HCT116 (cell line): Measurements from ENCODE around the gene CIROP. TPM values are rescaled to one million over a fixed set of nuclear protein-coding genes. Genes with fewer than 3 reads are reported as not detected.

Source experiments
- ATAC-seq: fragments of 200-7000 bp; cut with Tn5 transposase; 2 replicates; pipeline ENCODE4 v1.9.1; 2020; ENCODE audit warnings: mild to moderate bottlenecking, moderate library complexity
- BruUV-seq: library from RNA; stranded (reverse); fragments of 400-500 nt; replicated peaks from 2 replicates; lab custom pipeline; 2021; lab: Mats Ljungman, UMichigan
- CTCF ChIA-PET: fragments of 300-600 bp; sonication (Branson Sonifier 250); formaldehyde crosslinking; loops from one replicate; lab custom pipeline; 2021; ENCODE audit warnings: antibody characterized with exemption; lab: Charles Lee
- POLR2A ChIA-PET: fragments of 300-600, 350-600 bp; sonication (Branson Sonifier 250); formaldehyde crosslinking; loops from one replicate; lab custom pipeline; 2021; ENCODE audit warnings: antibody characterized with exemption; lab: Charles Lee
- RAD21 ChIA-PET, 2 experiments: fragments of 300-600 bp; sonication (Branson Sonifier 250); formaldehyde crosslinking; loops; one replicate each; lab custom pipeline; 2023; ENCODE audit warnings: low total read pairs in 2 of 2; ENCODE audit not compliant: uncharacterized antibody in 2 of 2, unreplicated experiment in 2 of 2, low non-redundant PET in 1 of 2; lab: Charles Lee
- DNase-seq: peaks from one replicate; pipeline ENCODE4 v3.0.0-alpha.2; 2010; ENCODE audit warnings: low read depth, low spot score
- H2AFZ ChIP-seq: fragments of 200-600 bp; shearing (Covaris generic), sonication (generic); 2 replicates; pipeline ENCODE4 v1.6.1; 2017; ENCODE audit warnings: low read depth, mixed run types, mixed read lengths, antibody characterized with exemption, low read length; ENCODE audit not compliant: poor library complexity, severe bottlenecking
- H3K27ac ChIP-seq: 2 replicates; pipeline ENCODE4 v1.5.1; 2012; ENCODE audit warnings: low read depth, low read length
- H3K27me3 ChIP-seq: fragments of 200-600 bp; sonication (generic); 2 replicates; pipeline ENCODE4 v1.6.1; 2016; ENCODE audit warnings: mixed run types, low read length, mixed read lengths; ENCODE audit not compliant: insufficient read depth
- H3K36me3 ChIP-seq, 2 experiments: fragments of 200-500 bp in 1 of 2; fragments of 200-600 bp in 1 of 2; sonication (Bioruptor generic) in 1 of 2; sonication (generic) in 1 of 2; 2 replicates each; pipeline versions ENCODE4 v1.5.1 to v1.6.1; 2014 to 2016; ENCODE audit warnings: low read length in 2 of 2, inconsistent platforms in 1 of 2, mixed read lengths in 1 of 2, mixed run types in 1 of 2; ENCODE audit not compliant: insufficient read depth in 2 of 2, control insufficient read depth in 1 of 2
- H3K4me1 ChIP-seq, 2 experiments: fragments of 200-600 bp in 1 of 2; sonication (generic) in 1 of 2; 2 replicates each; pipeline versions ENCODE4 v1.5.1 to v1.6.1; 2012 to 2017; ENCODE audit warnings: low read length in 2 of 2, inconsistent platforms in 1 of 2, mild to moderate bottlenecking in 1 of 2, mixed read lengths in 1 of 2, mixed run types in 1 of 2, moderate library complexity in 1 of 2; ENCODE audit not compliant: insufficient read depth in 2 of 2, control insufficient read depth in 1 of 2
- H3K4me2 ChIP-seq: fragments of 200-600 bp; sonication (generic); 2 replicates; pipeline ENCODE4 v1.6.1; 2017; ENCODE audit warnings: mixed run types, low read length, mixed read lengths
- H3K4me3 ChIP-seq, 2 experiments: fragments of 200-600 bp in 1 of 2; sonication (generic) in 1 of 2; replicated peaks in 1 of 2; 2 replicates each; pipeline ENCODE4 v1.5.1; 2011 to 2016; ENCODE audit warnings: low read length in 2 of 2, control low read depth in 1 of 2, low read depth in 1 of 2, mild to moderate bottlenecking in 1 of 2, mixed read lengths in 1 of 2, mixed run types in 1 of 2
- H3K79me2 ChIP-seq: fragments of 200-600 bp; sonication (generic); 2 replicates; pipeline ENCODE4 v1.6.1; 2017; ENCODE audit warnings: mild to moderate bottlenecking, mixed run types, low read length, moderate library complexity, mixed read lengths; ENCODE audit not compliant: insufficient read depth
- H3K9ac ChIP-seq: fragments of 200-600 bp; sonication (generic); 2 replicates; pipeline ENCODE4 v1.6.1; 2016; ENCODE audit warnings: low read length, mixed read lengths
- H3K9me2 ChIP-seq: fragments of 200-600 bp; sonication (generic), shearing (Covaris generic); 2 replicates; pipeline ENCODE4 v1.6.1; 2017; ENCODE audit warnings: mixed run types, mild to moderate bottlenecking, moderate library complexity; ENCODE audit not compliant: insufficient read depth
- H3K9me3 ChIP-seq, 2 experiments: fragments of 200-500 bp in 1 of 2; fragments of 200-600 bp in 1 of 2; sonication (Bioruptor generic) in 1 of 2; sonication (generic) in 1 of 2; 2 replicates each; pipeline ENCODE4 v1.6.1; 2014 to 2017; ENCODE audit warnings: low read length in 2 of 2, mixed read lengths in 2 of 2, inconsistent platforms in 1 of 2, low read depth in 1 of 2, mild to moderate bottlenecking in 1 of 2, mixed run types in 1 of 2, moderate library complexity in 1 of 2; ENCODE audit not compliant: control insufficient read depth in 1 of 2, insufficient read depth in 1 of 2
- H4K20me1 ChIP-seq: fragments of 200-600 bp; sonication (generic), shearing (Covaris generic); 2 replicates; pipeline ENCODE4 v1.6.1; 2017; ENCODE audit warnings: mixed run types, mild to moderate bottlenecking, moderate library complexity; ENCODE audit not compliant: insufficient read depth
- CBX3 ChIP-seq: IDR thresholded peaks from 2 replicates; pipeline ENCODE4 v1.6.1; 2012; ENCODE audit warnings: low read depth
- CEBPB ChIP-seq: IDR thresholded peaks from 2 replicates; pipeline ENCODE4 v1.6.1; 2012; ENCODE audit warnings: low read depth
- EGR1 ChIP-seq: IDR thresholded peaks from 2 replicates; pipeline ENCODE4 v1.6.1; 2012; ENCODE audit warnings: low read depth
- ELF1 ChIP-seq: IDR thresholded peaks from 2 replicates; pipeline ENCODE4 v1.6.1; 2012; ENCODE audit warnings: low read depth, borderline replicate concordance
- MAX ChIP-seq: IDR thresholded peaks from 2 replicates; pipeline ENCODE4 v1.6.1; 2012
- TCF7L2 ChIP-seq: IDR thresholded peaks from 2 replicates; pipeline ENCODE4 v1.7.0; 2011; ENCODE audit warnings: borderline replicate concordance, inconsistent platforms; ENCODE audit not compliant: insufficient read depth, insufficient read length; ENCODE audit errors: extremely low read depth
- YY1 ChIP-seq: IDR thresholded peaks from 2 replicates; pipeline ENCODE4 v1.6.1; 2011; ENCODE audit warnings: low read length, low read depth, moderate library complexity, mild to moderate bottlenecking; ENCODE audit not compliant: insufficient replicate concordance; ENCODE audit errors: extremely low read depth
- ZFX ChIP-seq: fragments of 450-650 bp; IDR thresholded peaks from 2 replicates; pipeline ENCODE4 v1.6.1; 2017
- intact Hi-C: fragments of 100-400 bp; cut with micrococcal nuclease; formaldehyde crosslinking; loops from 2 replicates; pipeline ENCODE4 v1.10.0; 2022
- total RNA-seq: library from RNA; stranded (reverse); gene quantifications from one replicate; pipeline ENCODE4 v1.2.1, GENCODE V29; 2021; ENCODE audit not compliant: unreplicated experiment

CIROP gene
- total RNA-seq, 1 experiment from 2014 or later, result not detected

- Histone ChIP-seq H3K4me1 (peaks cover 12 to 23% of the 10 kb centered on the region in 2 experiments), H3K27me3 (peaks cover 20% of the 10 kb centered on the region; the same call in 1 of the 2 replicates)
- no peak for DNase-seq
Observed at GRCh38 chr14:23112359-23113178, 7.8 kb upstream of the CIROP start.

GRCh38 chr14:23110579-23111365 lies 6.0 kb upstream of the CIROP start:
- no peak overlapping the region for H2AFZ ChIP-seq
- no peaks in the 10 kb centered on the region for H4K20me1 ChIP-seq
- H3K9me3 ChIP-seq, result no peaks in the 10 kb centered on the region
- TF ChIP-seq MAX (no peak), TCF7L2 (no peak), ELF1 (no peak)
- POLR2A ChIA-PET, result interaction anchor here (2.5 to 4.0 kb wide), 2 partner anchors 16 to 42 kb away, joined by 10 to 21 read pairs; partner anchors contain the start of genes ACIN1 and C14orf119
- CTCF ChIA-PET, result interaction anchor here (0.9 to 5.5 kb wide), 3 partner anchors 10 to 116 kb away, joined by 3 to 56 read pairs (median 6); no protein-coding TSS in a partner anchor
- no peaks in the 10 kb centered on the region for H3K79me2 ChIP-seq
- no TSS peak for BruUV-seq
- no peak overlapping the region for H3K27ac ChIP-seq
- H3K36me3 ChIP-seq, result no peaks in the 10 kb centered on the region
- no peak overlapping the region for H3K4me3 ChIP-seq
- H3K9me2 ChIP-seq, result no peaks in the 10 kb centered on the region
- ATAC-seq (no peak), DNase-seq (no peak)
- peaks cover 12 to 20% of the 10 kb centered on the region in 2 experiments for H3K4me1 ChIP-seq
- H3K27me3 ChIP-seq, result peaks cover 20% of the 10 kb centered on the region; the same call in 1 of the 2 replicates
- RAD21 ChIA-PET, result no interaction called here
- H3K4me2 ChIP-seq, result no peak overlapping the region
- intact Hi-C loops, result no loop called here
- no peak overlapping the region for H3K9ac ChIP-seq

More at GRCh38 chr14:23112359-23113178, 7.8 kb upstream of the CIROP start:
- no peak for TF ChIP-seq CBX3
- no peak for TF ChIP-seq YY1
- TF ChIP-seq CEBPB, result no peak
- TF ChIP-seq EGR1, result no peak
- TF ChIP-seq ZFX, result no peak
- TF ChIP-seq, all 23 proteins: peak for 0
- ATAC-seq, result no peak
- Histone ChIP-seq H3K9me3 (no peaks in the 10 kb centered on the region), H3K36me3 (no peaks in the 10 kb centered on the region), H3K4me2 (no peak overlapping the region), H2AFZ (no peak overlapping the region), H3K9me2 (no peaks in the 10 kb centered on the region), H3K27ac (no peak overlapping the region), H3K4me3 (no peak overlapping the region), H4K20me1 (no peaks in the 10 kb centered on the region), H3K9ac (no peak overlapping the region), H3K79me2 (no peaks in the 10 kb centered on the region)
- BruUV-seq, result no TSS peak
- RAD21 ChIA-PET, result interaction anchor here in 1 of 2 experiments (0.9 kb wide), 1 partner anchor 69 kb away, joined by 3 read pairs; no protein-coding TSS in a partner anchor
- POLR2A ChIA-PET, result interaction anchor here (1.0 to 1.2 kb wide), 2 partner anchors 17 to 44 kb away, joined by 3 to 4 read pairs; partner anchors contain the start of genes ACIN1 and C14orf119
- CTCF ChIA-PET, result interaction anchor here (1.3 to 5.5 kb wide), 3 partner anchors 8 to 55 kb away, joined by 3 to 56 read pairs (median 7); no protein-coding TSS in a partner anchor
- intact Hi-C loops, result no loop called here
